ENCODE results near the gene PRAMEF11.

PRAMEF11 gene

DNA sequence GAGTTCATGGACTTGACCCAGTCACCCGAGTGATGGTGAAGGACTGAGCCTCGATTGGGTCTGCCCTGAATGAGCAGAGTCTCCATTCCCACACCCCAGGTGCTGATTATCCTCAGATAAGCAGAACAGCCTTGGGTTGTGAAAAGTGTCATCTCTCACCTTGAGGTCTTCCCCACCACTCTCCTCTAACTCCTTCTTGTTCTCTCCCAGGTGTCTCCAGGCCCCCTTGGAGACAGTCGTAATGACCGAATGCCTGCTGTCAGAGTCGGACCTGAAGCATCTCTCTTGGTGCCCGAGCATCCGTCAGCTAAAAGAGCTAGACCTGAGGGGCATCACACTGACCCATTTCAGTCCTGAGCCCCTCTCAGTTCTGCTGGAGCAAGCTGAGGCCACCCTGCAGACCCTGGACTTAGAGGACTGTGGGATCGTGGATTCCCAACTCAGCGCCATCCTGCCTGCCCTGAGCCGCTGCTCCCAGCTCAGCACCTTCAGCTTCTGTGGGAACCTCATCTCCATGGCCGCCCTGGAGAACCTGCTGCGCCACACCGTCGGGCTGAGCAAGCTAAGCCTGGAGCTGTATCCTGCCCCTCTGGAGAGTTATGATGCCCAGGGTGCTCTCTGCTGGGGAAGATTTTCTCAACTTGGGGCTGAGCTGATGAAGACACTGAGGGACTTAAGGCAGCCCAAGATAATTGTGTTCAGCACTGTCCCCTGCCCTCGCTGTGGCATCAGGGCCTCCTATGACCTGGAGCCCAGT, 54.2 kb downstream of the PRAMEF11 start:
- Histone ChIP-seq H3K36me3 (ENCODE audit: insufficient read depth, low read length) (no peaks in the 10 kb centered on the region), H4K20me1 (ENCODE audit: insufficient read depth, low read length) (no peaks in the 10 kb centered on the region), H3K4me1 (ENCODE audit: insufficient read depth, low read length, severe bottlenecking) (no peaks in the 10 kb centered on the region), H3K9me2 (ENCODE audit: low read depth, low read length) (no peaks in the 10 kb centered on the region), H3K9me3 (ENCODE audit: low read length) (no peaks in the 10 kb centered on the region), H3K9ac (ENCODE audit: low read length) (no peak overlapping the region), H3K79me2 (ENCODE audit: insufficient read depth, low read length) (no peaks in the 10 kb centered on the region), H3K4me3 (ENCODE audit: low read depth, low read length, poor library complexity, severe bottlenecking) (no peak overlapping the region), H3K27ac (ENCODE audit: low read depth, low read length, poor library complexity, severe bottlenecking) (no peak overlapping the region), H3K27me3 (ENCODE audit: insufficient read depth, low read length) (0 out of 2 replicates have a peak, but pooled peaks cover 4% of the 10 kb centered on the region), H3K4me2 (ENCODE audit: low read length) (no peak overlapping the region), H2AFZ (ENCODE audit: low read length) (no peak overlapping the region), H3F3A (ENCODE audit: insufficient read depth, low read length) (no peaks in the 10 kb centered on the region)
- TF ChIP-seq, protein P1, sequence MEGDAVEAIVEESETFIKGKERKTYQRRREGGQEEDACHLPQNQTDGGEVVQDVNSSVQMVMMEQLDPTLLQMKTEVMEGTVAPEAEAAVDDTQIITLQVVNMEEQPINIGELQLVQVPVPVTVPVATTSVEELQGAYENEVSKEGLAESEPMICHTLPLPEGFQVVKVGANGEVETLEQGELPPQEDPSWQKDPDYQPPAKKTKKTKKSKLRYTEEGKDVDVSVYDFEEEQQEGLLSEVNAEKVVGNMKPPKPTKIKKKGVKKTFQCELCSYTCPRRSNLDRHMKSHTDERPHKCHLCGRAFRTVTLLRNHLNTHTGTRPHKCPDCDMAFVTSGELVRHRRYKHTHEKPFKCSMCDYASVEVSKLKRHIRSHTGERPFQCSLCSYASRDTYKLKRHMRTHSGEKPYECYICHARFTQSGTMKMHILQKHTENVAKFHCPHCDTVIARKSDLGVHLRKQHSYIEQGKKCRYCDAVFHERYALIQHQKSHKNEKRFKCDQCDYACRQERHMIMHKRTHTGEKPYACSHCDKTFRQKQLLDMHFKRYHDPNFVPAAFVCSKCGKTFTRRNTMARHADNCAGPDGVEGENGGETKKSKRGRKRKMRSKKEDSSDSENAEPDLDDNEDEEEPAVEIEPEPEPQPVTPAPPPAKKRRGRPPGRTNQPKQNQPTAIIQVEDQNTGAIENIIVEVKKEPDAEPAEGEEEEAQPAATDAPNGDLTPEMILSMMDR (IDR thresholded peaks at IDR 0.05; ENCODE audit: low read length): no peak
- no peak for TF ChIP-seq EZH2 (IDR thresholded peaks at IDR 0.05; ENCODE audit: borderline replicate concordance, low read length)

DNA sequence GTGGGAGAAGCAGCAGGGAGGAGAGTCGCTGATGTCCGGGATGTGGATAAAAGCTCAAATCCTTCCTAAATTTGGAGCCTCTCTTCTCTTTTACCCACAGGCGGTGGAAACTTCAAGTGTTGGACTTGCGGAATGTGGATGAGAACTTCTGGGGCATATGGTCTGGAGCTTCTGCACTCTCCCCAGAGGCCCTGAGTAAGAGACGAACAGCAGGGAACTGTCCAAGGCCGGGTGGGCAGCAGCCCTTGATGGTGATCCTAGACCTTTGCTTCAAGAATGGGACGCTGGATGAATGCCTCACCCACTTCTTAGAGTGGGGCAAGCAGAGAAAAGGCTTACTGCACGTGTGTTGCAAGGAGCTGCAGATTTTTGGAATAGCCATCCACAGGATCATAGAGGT, 55.8 kb downstream of the PRAMEF11 start:
- H3K9me2 ChIP-seq (ENCODE audit: low read depth, low read length): no peaks in the 10 kb centered on the region
- no peaks in the 10 kb centered on the region for H3K36me3 ChIP-seq (ENCODE audit: insufficient read depth, low read length)
- H3K4me3 ChIP-seq (ENCODE audit: low read depth, low read length, poor library complexity, severe bottlenecking): no peak overlapping the region
- H3K4me1 ChIP-seq (ENCODE audit: insufficient read depth, low read length, severe bottlenecking): no peaks in the 10 kb centered on the region
- 0 out of 2 replicates have a peak, but pooled peaks cover 4% of the 10 kb centered on the region for H3K27me3 ChIP-seq (ENCODE audit: insufficient read depth, low read length)
- no peak for TF ChIP-seq EZH2 (IDR thresholded peaks at IDR 0.05; ENCODE audit: borderline replicate concordance, low read length)
- TF ChIP-seq, protein P1 (IDR thresholded peaks at IDR 0.05; ENCODE audit: low read length): no peak
- H3K9ac ChIP-seq (ENCODE audit: low read length): no peak overlapping the region
- H3K79me2 ChIP-seq (ENCODE audit: insufficient read depth, low read length): no peaks in the 10 kb centered on the region
- H3K27ac ChIP-seq (ENCODE audit: low read depth, low read length, poor library complexity, severe bottlenecking): no peak overlapping the region
- H3K4me2 ChIP-seq (ENCODE audit: low read length): no peak overlapping the region
- H4K20me1 ChIP-seq (ENCODE audit: insufficient read depth, low read length): no peaks in the 10 kb centered on the region
- H3K9me3 ChIP-seq (ENCODE audit: low read length): no peaks in the 10 kb centered on the region
- no peak overlapping the region for H2AFZ ChIP-seq (ENCODE audit: low read length)
- H3F3A ChIP-seq (ENCODE audit: insufficient read depth, low read length): no peaks in the 10 kb centered on the region

DNA sequence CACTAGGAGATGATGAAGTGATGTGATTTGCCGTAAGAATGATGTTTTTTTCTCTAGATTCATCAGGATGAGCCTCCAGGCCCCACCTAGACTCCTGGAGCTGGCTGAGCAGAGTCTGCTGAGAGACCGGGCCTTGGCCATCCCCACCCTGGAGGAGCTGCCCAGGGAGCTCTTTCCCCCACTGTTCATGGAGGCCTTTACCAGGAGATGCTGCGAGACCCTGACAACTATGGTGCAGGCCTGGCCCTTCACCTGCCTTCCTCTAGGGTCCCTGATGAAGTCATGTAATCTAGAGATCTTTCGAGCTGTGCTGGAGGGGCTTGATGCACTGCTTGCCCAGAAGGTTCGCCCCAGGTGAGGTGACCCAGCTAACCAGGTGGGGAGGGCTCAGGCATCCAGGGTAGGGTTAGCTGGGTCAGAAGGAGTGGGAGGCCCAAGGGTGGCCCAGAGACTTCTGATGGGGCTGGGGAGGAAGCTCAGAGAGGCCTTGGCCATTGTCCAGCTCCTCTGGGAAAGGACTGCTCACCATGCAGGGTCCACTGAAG, 56.3 kb downstream of the PRAMEF11 start:
- 0 out of 2 replicates have a peak, but pooled peaks cover 4% of the 10 kb centered on the region for H3K27me3 ChIP-seq (ENCODE audit: insufficient read depth, low read length)
- H3K4me3 ChIP-seq (ENCODE audit: low read depth, low read length, poor library complexity, severe bottlenecking): no peak overlapping the region
- no peak overlapping the region for H3K27ac ChIP-seq (ENCODE audit: low read depth, low read length, poor library complexity, severe bottlenecking)
- no peak overlapping the region for H3K4me2 ChIP-seq (ENCODE audit: low read length)
- H3K36me3 ChIP-seq (ENCODE audit: insufficient read depth, low read length): no peaks in the 10 kb centered on the region
- no peak overlapping the region for H2AFZ ChIP-seq (ENCODE audit: low read length)
- H3K79me2 ChIP-seq (ENCODE audit: insufficient read depth, low read length): no peaks in the 10 kb centered on the region
- no peaks in the 10 kb centered on the region for H3K9me2 ChIP-seq (ENCODE audit: low read depth, low read length)
- no peak overlapping the region for H3K9ac ChIP-seq (ENCODE audit: low read length)
- H3K9me3 ChIP-seq (ENCODE audit: low read length): no peaks in the 10 kb centered on the region
- TF ChIP-seq, protein P1 (IDR thresholded peaks at IDR 0.05; ENCODE audit: low read length): no peak
- no peak for TF ChIP-seq EZH2 (IDR thresholded peaks at IDR 0.05; ENCODE audit: borderline replicate concordance, low read length)
- no peaks in the 10 kb centered on the region for H3F3A ChIP-seq (ENCODE audit: insufficient read depth, low read length)
- no peaks in the 10 kb centered on the region for H4K20me1 ChIP-seq (ENCODE audit: insufficient read depth, low read length)
- no peaks in the 10 kb centered on the region for H3K4me1 ChIP-seq (ENCODE audit: insufficient read depth, low read length, severe bottlenecking)

All from OCI-LY1 (cell line).